ENCODE data around the gene CD58.

CD58 gene

DNA sequence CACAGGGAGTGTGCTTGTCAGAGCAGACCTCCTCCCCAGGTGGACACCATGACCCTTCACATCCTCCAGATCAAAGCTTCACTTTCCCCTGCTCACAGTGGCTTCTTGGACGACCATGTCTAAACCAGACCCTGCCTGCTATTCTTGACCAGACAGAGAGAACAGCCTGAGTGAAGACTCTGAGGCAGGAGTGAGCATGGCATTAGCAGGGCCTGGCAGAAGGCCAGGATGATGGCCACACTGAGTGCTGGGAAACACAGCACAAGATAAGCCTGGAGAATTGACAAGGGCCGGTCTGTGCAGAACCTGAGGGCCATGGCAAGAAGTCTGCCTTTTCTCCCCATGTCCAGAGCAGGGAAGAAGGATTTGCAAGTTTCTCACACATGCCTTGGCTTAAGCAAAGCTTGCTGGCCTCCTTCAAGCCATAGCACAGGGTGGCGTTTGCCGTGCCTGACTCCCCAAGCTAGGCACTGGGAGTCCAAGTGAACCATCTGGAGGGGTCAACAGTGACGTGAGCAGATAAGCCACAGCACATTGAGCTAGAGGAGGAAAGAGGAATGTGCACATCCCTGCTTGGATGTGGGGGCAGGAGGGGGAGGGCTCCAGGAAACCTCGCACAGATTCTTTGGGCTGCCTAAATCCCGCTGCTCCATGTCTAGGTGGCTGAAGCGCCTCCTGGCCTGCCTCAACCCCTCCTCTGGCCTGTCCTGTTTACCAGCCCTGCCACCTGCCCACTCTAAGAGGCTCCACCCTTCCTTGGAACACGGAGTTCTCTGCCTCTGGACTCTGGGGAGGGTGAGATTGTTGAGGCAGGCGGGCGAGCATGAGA is 87.1 kb downstream of the CD58 start:
- Histone ChIP-seq H3K9me3 (ENCODE audit: control insufficient read depth, insufficient read depth, low read length) (no peaks in the 10 kb centered on the region), H3K36me3 (ENCODE audit: insufficient read depth, low read length) (no peaks in the 10 kb centered on the region), H3K4me1 (ENCODE audit: insufficient read depth, low read length) (peaks cover 11% of the 10 kb centered on the region), H3K9ac (ENCODE audit: low read depth, low read length) (no peak overlapping the region)

DNA sequence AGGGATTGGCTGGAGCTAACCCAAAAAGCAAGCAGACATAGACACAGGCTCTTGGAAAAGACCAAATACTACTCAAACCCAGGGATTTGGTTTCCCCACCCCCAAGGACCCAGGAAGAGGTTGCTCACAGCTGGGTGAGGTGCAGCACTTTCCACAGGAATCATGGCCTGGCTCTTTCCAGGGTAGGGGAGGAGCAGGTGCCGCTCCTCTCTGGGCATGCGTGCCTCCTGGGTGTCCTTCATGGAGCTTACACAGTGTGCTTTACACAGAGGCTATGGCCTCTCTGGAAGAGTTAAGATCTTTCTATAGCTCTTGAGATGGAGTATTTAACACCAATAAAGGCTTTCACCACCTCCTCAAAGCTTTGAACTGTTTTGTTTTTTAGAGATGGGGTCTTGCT is 88.3 kb downstream of the CD58 start:
- Histone ChIP-seq H3K9ac (ENCODE audit: low read depth, low read length) (no peak overlapping the region), H3K9me3 (ENCODE audit: control insufficient read depth, insufficient read depth, low read length) (no peaks in the 10 kb centered on the region), H3K36me3 (ENCODE audit: insufficient read depth, low read length) (no peaks in the 10 kb centered on the region), H3K4me1 (ENCODE audit: insufficient read depth, low read length) (peaks cover 18% of the 10 kb centered on the region)

DNA sequence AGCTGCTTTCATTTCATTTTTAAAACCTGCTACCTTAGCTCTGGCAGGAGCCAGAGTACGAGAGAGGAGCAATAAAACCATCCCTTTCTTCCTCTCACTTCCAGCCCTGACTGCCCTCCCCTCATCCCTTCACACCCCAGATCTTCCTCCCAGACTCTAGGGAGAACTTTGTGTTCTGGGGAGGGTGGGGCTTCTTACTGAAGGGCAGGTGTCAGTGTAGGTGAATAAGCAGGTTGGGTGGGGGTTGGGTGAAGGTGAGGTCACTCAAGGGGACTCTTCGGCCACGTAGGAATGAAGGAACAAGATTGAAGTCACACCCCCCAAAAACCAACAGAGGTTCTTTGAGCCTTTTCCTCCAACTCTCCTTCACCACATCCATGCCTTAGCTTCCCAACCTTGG is 88.9 kb downstream of the CD58 start:
- H3K36me3 ChIP-seq (ENCODE audit: insufficient read depth, low read length), result no peaks in the 10 kb centered on the region
- H3K9ac ChIP-seq (ENCODE audit: low read depth, low read length), result no peak overlapping the region
- H3K9me3 ChIP-seq (ENCODE audit: control insufficient read depth, insufficient read depth, low read length), result no peaks in the 10 kb centered on the region
- H3K4me1 ChIP-seq (ENCODE audit: insufficient read depth, low read length), result peaks cover 18% of the 10 kb centered on the region

DNA sequence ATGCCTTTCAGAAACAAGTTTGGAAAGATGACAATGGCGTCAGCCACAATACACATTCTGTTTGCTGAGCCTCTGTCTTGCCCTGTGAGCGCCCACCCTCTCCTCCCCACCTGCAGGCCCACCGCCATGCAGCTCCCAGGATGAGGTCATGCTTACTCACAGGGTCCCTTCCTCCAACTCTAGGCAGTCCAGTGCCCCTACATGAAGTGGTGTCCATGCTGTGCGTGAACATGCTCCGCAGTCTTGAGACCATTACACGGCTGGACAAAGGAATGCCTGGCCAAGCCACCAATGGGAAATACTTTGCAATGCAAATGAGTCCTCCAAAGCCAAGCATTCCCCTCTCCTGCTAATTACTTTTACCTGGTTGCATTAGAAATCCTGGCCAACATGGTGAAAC is 92.2 kb downstream of the CD58 start:
- Histone ChIP-seq H3K36me3 (ENCODE audit: insufficient read depth, low read length) (no peaks in the 10 kb centered on the region), H3K4me1 (ENCODE audit: insufficient read depth, low read length) (peaks cover 15% of the 10 kb centered on the region)

DNA sequence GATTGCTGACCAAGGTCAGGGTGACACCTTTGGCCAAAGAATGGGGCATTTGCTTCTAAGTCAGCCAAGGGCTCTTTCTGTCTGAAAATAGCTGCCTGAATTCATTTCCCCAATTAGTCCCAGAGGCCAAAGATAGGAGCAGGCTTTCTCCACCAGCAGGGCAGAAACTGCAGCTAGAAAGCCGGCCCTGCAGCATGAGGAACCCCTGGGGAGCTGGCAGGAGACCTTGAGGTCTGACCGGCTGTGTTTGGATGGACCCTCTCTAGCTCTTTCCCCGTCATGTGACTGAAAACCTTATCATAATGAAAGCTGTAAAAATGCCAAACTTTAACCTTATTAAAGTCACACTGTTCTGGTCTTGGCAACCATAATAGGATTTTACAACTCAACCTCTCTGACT is 93.4 kb downstream of the CD58 start:
- no peak overlapping the region for H3K9ac ChIP-seq (ENCODE audit: low read depth, low read length)
- H3K36me3 ChIP-seq (ENCODE audit: insufficient read depth, low read length), result no peaks in the 10 kb centered on the region
- peaks cover 17% of the 10 kb centered on the region for H3K4me1 ChIP-seq (ENCODE audit: insufficient read depth, low read length)

More for the DNA sequence above, 92.2 kb downstream of the CD58 start:
- Histone ChIP-seq H3K9me3 (ENCODE audit: control insufficient read depth, insufficient read depth, low read length) (no peaks in the 10 kb centered on the region), H3K9ac (ENCODE audit: low read depth, low read length) (no peak overlapping the region)

DNA sequence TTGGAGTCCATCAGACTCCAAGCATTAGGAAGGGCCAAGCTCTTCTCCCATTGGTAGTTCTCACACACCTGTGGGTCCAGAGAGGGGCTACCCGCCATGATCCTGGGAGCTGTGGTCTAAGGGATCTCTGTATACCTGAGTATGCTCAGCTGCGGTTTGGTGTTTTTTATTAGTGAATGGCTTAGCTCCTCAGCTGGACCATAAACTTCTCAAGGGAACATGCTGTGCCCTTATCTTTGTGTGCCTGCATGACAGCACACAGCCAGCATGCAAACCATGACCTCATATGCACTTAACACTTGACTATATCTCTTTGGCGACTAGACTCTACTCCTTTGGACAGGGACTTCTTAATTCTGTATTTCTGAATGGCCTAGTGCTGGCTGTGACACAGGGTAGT is 94.5 kb downstream of the CD58 start:
- Histone ChIP-seq H3K4me1 (ENCODE audit: insufficient read depth, low read length) (peaks cover 27% of the 10 kb centered on the region), H3K9me3 (ENCODE audit: control insufficient read depth, insufficient read depth, low read length) (no peaks in the 10 kb centered on the region), H3K36me3 (ENCODE audit: insufficient read depth, low read length) (no peaks in the 10 kb centered on the region), H3K9ac (ENCODE audit: low read depth, low read length) (no peak overlapping the region)

More for the DNA sequence above, 93.4 kb downstream of the CD58 start:
- H3K9me3 ChIP-seq (ENCODE audit: control insufficient read depth, insufficient read depth, low read length), result no peaks in the 10 kb centered on the region

DNA sequence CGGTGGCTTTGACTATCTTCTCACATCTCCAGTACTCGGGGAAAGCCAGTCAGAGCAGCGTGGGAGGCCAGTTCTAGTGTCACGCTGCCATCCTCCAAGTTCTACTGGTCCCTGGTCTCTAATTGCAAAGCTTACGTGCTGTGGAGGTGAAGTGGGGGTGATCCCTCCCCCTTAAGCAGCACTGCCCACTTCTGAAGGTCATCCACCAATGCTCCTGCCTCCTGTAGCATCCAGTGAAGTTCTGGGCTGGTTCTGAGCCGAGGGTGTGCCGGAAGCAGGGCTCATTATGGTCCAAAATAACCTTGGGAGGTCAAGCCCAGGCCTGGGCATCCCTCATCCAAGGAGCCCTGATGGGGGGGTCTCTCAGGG is 95.0 kb downstream of the CD58 start:
- Histone ChIP-seq H3K9me3 (ENCODE audit: control insufficient read depth, insufficient read depth, low read length) (no peaks in the 10 kb centered on the region), H3K9ac (ENCODE audit: low read depth, low read length) (no peak overlapping the region), H3K36me3 (ENCODE audit: insufficient read depth, low read length) (no peaks in the 10 kb centered on the region), H3K4me1 (ENCODE audit: insufficient read depth, low read length) (peaks cover 27% of the 10 kb centered on the region)

DNA sequence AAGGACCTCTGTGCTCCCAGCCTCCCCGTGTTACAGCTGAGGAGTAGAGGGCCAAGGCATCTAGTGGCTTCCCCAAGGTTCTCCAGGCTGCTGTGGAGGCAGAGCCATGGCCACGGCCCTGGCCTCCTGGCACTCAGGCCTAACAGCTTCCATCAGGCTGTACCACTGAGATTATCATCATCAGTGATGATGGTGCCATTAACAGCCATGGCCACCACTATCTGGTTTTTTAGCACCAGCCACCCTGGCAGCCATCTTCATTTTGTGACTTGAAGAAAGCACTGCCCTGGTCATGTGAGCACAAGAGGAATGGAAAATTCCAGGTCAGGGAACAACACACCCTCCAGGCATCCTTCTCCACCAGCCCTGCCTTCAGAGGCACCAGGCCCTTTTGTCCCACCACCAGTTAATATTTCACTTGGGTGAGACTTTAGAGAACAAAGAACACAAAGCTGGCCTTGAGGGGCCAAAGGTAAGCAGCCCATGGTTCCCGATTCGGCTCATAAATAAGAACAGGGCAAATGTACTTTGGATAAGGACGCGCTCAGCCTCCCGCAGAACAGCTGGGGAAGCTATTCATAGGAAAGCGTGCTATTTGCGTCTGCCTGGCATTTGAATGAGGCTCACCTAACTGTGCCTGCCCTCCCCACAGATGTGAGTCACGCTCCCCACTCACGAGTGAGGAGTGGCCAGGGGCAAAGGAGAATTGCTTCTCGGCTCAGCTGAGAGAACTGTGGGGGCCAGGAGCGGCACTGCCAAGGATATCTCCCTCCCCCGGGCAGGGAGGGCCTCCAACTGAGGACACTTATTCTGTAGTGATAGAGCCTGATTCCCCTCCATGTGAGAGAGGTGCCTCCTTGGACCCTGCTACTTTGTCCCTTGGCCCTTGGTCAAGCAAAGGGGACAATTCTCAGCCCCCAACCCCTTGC is 95.6 kb downstream of the CD58 start:
- no peaks in the 10 kb centered on the region for H3K36me3 ChIP-seq (ENCODE audit: insufficient read depth, low read length)
- H3K9ac ChIP-seq (ENCODE audit: low read depth, low read length), result no peak overlapping the region
- H3K4me1 ChIP-seq (ENCODE audit: insufficient read depth, low read length), result peaks cover 27% of the 10 kb centered on the region
- H3K9me3 ChIP-seq (ENCODE audit: control insufficient read depth, insufficient read depth, low read length), result no peaks in the 10 kb centered on the region

DNA sequence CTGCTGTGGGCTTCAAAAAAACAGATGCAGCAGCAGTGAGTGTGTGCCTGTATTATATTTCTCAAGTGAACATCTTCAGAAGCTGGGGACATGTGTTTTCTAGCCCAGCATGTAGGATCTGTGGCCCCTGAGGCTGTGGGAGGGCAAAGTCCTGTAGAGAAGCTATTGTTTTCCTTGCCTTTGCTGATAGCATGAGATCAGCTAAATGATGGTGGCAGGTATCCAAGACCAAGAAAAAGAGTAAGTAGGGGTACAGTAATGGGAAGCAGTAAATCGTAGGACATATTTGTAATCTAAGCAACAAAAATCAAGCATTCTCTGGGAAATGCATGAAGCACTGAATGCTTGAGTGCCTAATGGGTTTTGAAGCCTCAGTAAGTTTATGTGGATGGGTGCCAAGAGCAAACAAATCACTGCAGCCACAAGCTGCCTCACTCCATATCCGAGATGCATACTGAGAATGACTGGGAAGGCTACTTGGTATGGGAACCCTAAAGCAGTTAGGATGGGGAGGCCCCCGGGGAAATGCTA is 98.3 kb downstream of the CD58 start:
- no peaks in the 10 kb centered on the region for H3K36me3 ChIP-seq (ENCODE audit: insufficient read depth, low read length)
- no peak overlapping the region for H3K9ac ChIP-seq (ENCODE audit: low read depth, low read length)
- H3K4me1 ChIP-seq (ENCODE audit: insufficient read depth, low read length), result peaks cover 12% of the 10 kb centered on the region
- no peaks in the 10 kb centered on the region for H3K9me3 ChIP-seq (ENCODE audit: control insufficient read depth, insufficient read depth, low read length)

DNA sequence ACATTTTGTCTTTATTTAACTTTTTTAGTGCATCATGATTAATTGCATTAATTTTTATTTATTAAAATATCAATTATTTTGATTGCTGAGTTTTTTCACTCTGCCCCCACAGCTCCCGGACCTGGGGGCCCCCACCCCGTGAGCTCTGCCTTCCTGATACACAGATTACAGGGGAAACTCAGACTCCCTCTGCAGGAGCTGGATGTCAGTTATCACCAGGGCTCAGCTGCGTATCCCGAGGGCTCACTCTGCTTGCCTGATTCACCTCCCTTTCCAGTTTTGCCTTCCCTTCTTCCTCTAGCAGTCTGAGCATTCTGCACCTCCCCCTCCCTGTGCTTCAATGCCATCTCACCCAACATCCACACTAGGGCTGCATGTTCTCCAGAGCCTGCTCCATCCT is 99.6 kb downstream of the CD58 start:
- no peaks in the 10 kb centered on the region for H3K9me3 ChIP-seq (ENCODE audit: control insufficient read depth, insufficient read depth, low read length)
- H3K4me1 ChIP-seq (ENCODE audit: insufficient read depth, low read length), result peaks cover 12% of the 10 kb centered on the region
- H3K9ac ChIP-seq (ENCODE audit: low read depth, low read length), result no peak overlapping the region
- H3K36me3 ChIP-seq (ENCODE audit: insufficient read depth, low read length), result no peaks in the 10 kb centered on the region

DNA sequence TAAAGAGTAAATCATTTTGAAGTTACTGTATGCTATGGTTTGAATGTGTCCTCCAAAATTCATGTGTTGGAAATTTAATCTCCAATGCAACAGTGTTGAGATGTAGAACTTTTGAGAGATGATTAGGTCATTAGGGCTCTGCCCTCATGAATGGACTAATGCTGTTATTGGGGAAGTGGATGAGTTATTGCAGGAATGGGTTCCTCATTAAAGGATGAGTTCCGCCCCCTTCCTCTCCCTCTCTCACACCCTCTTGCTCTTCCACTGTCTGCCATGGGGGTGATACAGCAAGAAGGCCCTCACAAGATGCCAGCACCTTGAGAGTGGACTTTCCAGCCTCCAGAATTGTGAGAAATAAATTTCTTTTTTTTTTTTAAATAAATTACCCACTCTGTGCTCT is 100.2 kb downstream of the CD58 start:
- Histone ChIP-seq H3K9ac (ENCODE audit: low read depth, low read length) (no peak overlapping the region), H3K36me3 (ENCODE audit: insufficient read depth, low read length) (no peaks in the 10 kb centered on the region), H3K4me1 (ENCODE audit: insufficient read depth, low read length) (peaks cover 12% of the 10 kb centered on the region), H3K9me3 (ENCODE audit: control insufficient read depth, insufficient read depth, low read length) (no peaks in the 10 kb centered on the region)

DNA sequence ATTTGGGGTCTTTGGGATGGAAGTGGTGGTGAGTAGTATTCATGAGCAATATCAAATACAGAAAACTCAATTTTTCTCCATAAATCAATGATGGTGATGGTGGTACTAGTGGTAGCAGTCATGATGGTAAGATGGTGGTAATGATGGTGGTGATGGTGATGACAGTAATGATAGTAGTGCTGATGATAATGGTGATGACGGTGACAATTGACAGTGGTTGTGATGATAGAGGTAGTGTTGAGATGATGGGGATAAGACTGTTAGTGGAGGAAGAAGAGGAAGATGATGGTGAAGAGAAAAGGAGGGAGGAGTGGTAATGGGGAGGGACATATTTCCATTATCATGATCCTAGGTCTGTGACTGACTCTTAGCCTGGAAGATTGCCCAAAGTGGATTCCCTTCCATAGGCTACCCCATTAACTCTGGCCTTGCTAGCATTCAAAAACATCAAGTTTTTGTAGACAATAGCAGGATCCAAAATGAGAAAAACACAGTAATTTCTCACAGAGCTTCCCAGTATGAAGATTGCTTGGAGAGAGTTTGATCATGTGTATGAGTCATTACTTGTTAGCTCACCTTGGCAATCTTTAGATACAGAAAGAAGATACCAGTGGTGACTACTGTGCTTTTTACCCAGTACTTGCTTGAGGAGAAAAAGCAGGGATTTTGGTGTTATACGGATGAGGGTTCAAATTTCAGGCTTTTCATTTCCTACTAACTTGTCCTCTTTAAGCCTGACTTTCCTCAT is 103.8 kb downstream of the CD58 start:
- no peaks in the 10 kb centered on the region for H3K36me3 ChIP-seq (ENCODE audit: insufficient read depth, low read length)
- peaks cover 5% of the 10 kb centered on the region; the same call in 1 of the 2 replicates for H3K4me1 ChIP-seq (ENCODE audit: insufficient read depth, low read length)
- no peaks in the 10 kb centered on the region for H3K9me3 ChIP-seq (ENCODE audit: control insufficient read depth, insufficient read depth, low read length)
- no peak overlapping the region for H3K9ac ChIP-seq (ENCODE audit: low read depth, low read length)

DNA sequence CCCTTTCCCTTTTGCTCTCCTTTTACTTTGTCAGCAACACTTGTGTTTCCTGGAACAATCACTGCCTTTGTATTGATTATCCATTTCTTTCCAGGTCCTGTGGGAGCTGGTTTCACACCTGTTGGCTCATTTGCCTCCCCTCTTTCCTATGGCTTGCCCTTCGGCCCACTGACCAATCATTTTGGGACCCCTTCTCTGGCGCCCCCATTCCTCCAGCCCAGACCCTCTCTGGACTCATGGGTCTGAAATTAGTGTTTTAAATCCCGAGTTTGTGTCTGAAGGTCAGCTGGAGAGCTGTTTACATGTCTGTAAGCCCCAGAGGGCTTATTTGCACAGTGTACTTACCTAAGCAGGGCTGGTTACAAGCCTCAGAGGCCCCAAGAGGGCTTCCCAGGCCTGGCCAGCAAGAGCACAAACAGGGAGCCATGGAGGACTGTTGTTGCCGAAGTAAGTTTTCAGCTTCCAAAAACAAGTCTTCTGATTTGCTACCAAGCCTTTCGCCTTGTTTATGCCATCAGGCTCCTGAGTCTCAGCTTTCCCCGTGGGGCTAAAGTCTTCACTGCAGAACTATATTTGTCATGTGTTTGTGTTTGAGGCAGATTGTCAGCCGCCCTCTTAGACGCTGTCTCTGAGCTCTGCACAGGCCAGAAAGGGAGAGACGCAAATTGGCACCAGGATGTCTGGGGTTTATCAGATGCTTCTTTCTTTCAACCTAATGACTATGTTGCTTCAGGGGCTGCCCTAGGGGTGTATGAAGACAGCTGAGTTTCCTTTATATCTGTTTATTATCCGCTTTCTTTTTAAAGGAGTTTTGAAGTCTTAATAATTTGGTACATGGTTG is 104.8 kb downstream of the CD58 start:
- H3K36me3 ChIP-seq (ENCODE audit: insufficient read depth, low read length), result no peaks in the 10 kb centered on the region
- H3K9me3 ChIP-seq (ENCODE audit: control insufficient read depth, insufficient read depth, low read length), result no peaks in the 10 kb centered on the region
- H3K9ac ChIP-seq (ENCODE audit: low read depth, low read length), result no peak overlapping the region
- no peaks in the 10 kb centered on the region; the same call in 1 of the 2 replicates for H3K4me1 ChIP-seq (ENCODE audit: insufficient read depth, low read length)
